NCI-H748 treated with DMSO at 0.1 percent for 48 hours (cell line): Measurements from ENCODE around the gene SIX6.

Experiments used
- DNase-seq: peaks from one replicate; lab custom pipeline; 2025; lab: John Stamatoyannopoulos, UW

The SIX6 gene

GRCh38 chr14:60514378-60514740, 5.4 kb downstream of the SIX6 start:
- DNase-seq: peak; percentile 81

DNA sequence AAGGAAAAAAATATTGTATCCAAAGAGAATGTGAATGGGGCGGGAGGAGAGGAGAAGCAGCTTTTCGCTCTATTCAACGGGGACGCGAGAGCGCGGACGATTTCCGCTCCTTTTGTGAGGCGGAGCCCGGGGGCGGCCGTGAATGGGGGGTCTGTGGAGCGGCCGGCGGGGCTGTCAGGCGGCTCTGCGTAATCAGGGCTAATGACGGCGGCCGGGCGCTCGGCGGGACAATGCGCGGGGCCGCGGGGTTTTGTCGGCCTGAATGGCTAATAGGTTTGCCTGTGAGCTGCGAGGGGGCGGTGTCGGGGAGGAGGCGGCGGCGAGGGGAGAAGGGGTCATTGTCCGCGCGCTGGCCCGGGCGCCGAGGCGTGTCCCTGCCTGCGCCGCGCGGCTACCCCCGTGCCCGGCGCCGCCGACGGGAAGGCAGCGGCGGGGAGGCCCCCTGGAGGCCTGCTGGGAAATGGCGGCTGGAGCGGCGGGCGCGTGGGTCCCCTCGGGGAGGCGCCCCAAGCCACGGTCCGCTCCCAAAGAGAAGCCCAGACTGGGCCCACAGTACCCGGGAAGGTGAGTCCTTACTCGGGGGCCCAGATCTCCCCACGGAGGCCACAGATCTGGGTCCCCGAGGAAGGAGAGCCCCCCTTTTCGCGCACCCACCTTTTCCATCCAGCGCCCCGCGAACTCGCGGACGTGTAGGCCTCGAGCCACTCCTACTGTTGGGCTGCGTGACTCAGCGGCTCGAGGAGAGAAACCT, 6.0 kb downstream of the SIX6 start:
- DNase-seq: peak; percentile 82

GRCh38 chr14:60515511-60516289, 6.8 kb downstream of the SIX6 start:
- no peak for DNase-seq

DNA sequence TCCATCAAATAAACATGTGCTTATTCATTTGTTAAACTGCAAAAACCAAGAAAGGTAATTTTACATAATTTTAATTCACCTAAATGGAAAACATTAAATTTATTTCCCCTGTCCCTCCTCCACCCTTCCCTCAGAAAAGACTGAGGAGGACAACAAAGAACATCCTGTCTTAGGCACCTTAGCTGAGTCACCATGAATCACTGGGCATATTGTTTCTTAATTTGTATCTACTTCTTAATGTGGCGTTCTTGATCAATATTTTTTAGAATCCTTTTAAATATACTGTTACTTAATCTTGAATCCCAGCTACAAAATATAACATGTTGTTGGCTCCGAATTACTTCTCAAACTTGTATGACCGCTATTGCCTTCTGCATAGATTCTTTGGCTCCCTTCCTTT, 23.5 kb downstream of the SIX6 start:
- DNase-seq: no peak

GRCh38 chr14:60537663-60538062, 28.7 kb downstream of the SIX6 start:
- DNase-seq: no peak

- no peak for DNase-seq
Observed at GRCh38 chr14:60544659-60545058, 35.7 kb downstream of the SIX6 start.

- no peak for DNase-seq
Observed at GRCh38 chr14:60553808-60554207, 44.9 kb downstream of the SIX6 start.

DNA sequence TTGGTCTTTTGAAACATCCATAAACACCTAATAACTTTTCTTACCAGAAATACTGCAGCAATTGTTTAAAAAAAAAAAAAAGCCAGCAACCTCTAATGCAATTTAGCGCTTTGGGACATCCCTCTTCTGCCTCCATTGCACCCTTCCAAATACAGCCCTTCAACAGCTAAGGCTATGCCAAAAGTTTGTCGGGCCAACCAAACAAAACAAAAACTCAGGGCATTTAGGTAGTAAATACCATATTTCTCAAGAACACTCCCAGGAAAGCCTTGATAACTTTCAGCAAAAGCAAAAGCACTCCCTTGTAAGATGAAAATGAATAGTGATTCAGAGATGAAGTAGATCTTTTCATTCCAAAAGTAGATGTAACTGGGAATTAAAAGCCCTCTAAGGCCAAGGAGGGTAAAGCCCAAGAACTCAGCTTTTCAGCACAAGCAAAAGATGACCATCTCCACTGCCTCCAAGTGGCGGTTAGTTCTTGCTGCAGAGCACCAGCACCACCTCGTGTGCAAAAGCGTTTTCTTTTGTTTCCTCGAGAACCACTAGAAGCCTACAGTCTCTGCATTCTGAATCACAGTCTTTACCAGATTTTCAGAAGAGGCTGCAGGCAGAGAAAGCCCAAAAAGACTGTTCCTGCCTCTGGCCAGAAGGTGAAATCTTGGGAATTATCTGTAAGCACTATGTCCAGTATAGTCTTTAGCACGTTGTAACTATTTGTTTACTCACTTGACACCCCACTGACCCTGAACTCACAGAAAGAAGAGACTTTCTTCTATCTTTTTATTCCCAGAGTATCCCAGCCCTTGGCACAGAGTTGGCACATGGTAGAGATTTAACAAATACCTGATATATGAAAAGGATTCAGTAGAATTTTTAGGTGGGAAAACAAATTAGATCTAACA, 53.1 kb downstream of the SIX6 start:
- DNase-seq: peak; percentile 65
